HepG2 (cell line): Measurements from ENCODE around the gene NEDD8. TPM values are rescaled to one million over a fixed set of nuclear protein-coding genes. Genes with fewer than 3 reads are reported as not detected.

ENCODE experiments used
- ATAC-seq: fragments of 200-7000 bp; cut with Tn5 transposase; 3 replicates; pipeline ENCODE4 v1.9.1; 2020; ENCODE audit warnings: mild to moderate bottlenecking, moderate library complexity
- BruUV-seq: library from RNA; stranded (reverse); fragments of 400-500 nt; replicated peaks from 2 replicates; lab custom pipeline; 2021; lab: Mats Ljungman, UMichigan
- CTCF ChIA-PET: fragments of 300-600 bp; formaldehyde crosslinking; extraction: SDS; loops from one replicate; lab custom pipeline; 2021; ENCODE audit warnings: low total read pairs, inconsistent platforms, low intra/inter-chr PET ratio; lab: Yijun Ruan, JAX
- POLR2A ChIA-PET: fragments of 350-600 bp; sonication (Branson Sonifier 250); formaldehyde crosslinking; loops from one replicate; lab custom pipeline; 2020; ENCODE audit warnings: antibody characterized with exemption, inconsistent platforms; lab: Yijun Ruan, JAX
- DNase-seq: peaks from one replicate; pipeline ENCODE4 v3.0.0-alpha.2; 2015; ENCODE audit warnings: low spot score
- FAIRE-seq: peaks from 3 replicates; lab custom pipeline; 2011; peaks lifted over from hg19 to GRCh38; lab: Jason Lieb, UNC
- H2AFZ ChIP-seq: one replicate; pipeline ENCODE4 v1.6.1; 2011; ENCODE audit warnings: low read length, inconsistent platforms
- H3K27ac ChIP-seq: fragments of 300-600 bp; 3 replicates; pipeline ENCODE4 v1.8.0; 2011; ENCODE audit warnings: mixed run types, mild to moderate bottlenecking, mixed read lengths, low read length, inconsistent platforms; ENCODE audit not compliant: insufficient read depth; ENCODE audit errors: extremely low read length
- H3K27me3 ChIP-seq, 2 experiments: fragments of 200-600 bp in 1 of 2; 2 replicates in 1 of 2; 3 replicates in 1 of 2; pipeline versions ENCODE4 v1.6.0 to v1.8.0; 2011; ENCODE audit warnings: low read length in 2 of 2, mild to moderate bottlenecking in 2 of 2, moderate library complexity in 2 of 2, inconsistent platforms in 1 of 2; ENCODE audit not compliant: insufficient read depth in 2 of 2, control insufficient read depth in 1 of 2
- H3K36me3 ChIP-seq, 2 experiments: fragments of 200-600 bp in 1 of 2; replicated peaks in 1 of 2; 2 replicates in 1 of 2; 3 replicates in 1 of 2; pipeline versions ENCODE4 v1.5.1 to v1.8.0; 2011; ENCODE audit warnings: low read length in 2 of 2, inconsistent platforms in 1 of 2; ENCODE audit not compliant: insufficient read depth in 2 of 2, control insufficient read depth in 1 of 2
- H3K4me1 ChIP-seq: 2 replicates; pipeline ENCODE4 v1.5.1; 2012; ENCODE audit warnings: low read length, inconsistent platforms; ENCODE audit not compliant: insufficient read depth
- H3K4me2 ChIP-seq: 2 replicates; pipeline ENCODE4 v1.6.0; 2011; ENCODE audit warnings: low read depth, low read length, inconsistent platforms
- H3K4me3 ChIP-seq, 3 experiments: fragments of 200-600 bp in 1 of 3; sonication (generic), shearing (Covaris generic) in 1 of 3; replicated peaks in 1 of 3; 2 replicates each; pipeline ENCODE4 v1.5.1; 2011 to 2016; ENCODE audit warnings: low read length in 3 of 3, inconsistent platforms in 2 of 3, low read depth in 2 of 3, mild to moderate bottlenecking in 2 of 3, control low read depth in 1 of 3, mixed read lengths in 1 of 3; ENCODE audit not compliant: insufficient read depth in 1 of 3
- H3K79me2 ChIP-seq: one replicate; pipeline ENCODE4 v1.6.1; 2011; ENCODE audit warnings: low read length, inconsistent platforms; ENCODE audit not compliant: insufficient read depth
- H3K9ac ChIP-seq: 2 replicates; pipeline ENCODE4 v1.6.0; 2011; ENCODE audit warnings: mild to moderate bottlenecking, low read depth, low read length, inconsistent platforms; ENCODE audit not compliant: insufficient read depth
- H3K9me3 ChIP-seq: 2 replicates; pipeline ENCODE4 v1.5.1; 2012; ENCODE audit warnings: mild to moderate bottlenecking, low read length
- H4K20me1 ChIP-seq: 2 replicates; pipeline ENCODE4 v1.6.0; 2011; ENCODE audit warnings: inconsistent platforms, mild to moderate bottlenecking, low read length, moderate library complexity; ENCODE audit not compliant: insufficient read depth
- ARID2 ChIP-seq: sonication (generic); formaldehyde crosslinking; IDR thresholded peaks from 2 replicates; pipeline ENCODE4 v1.8.1; 2022; ENCODE audit warnings: mild to moderate bottlenecking, missing genetic modification reagents, borderline replicate concordance
- ASH2L ChIP-seq: fragments of 300-600, 200-600 bp; sonication (generic); IDR thresholded peaks from 2 replicates; pipeline ENCODE4 v1.7.0; 2017; ENCODE audit warnings: low read depth, mild to moderate bottlenecking, moderate library complexity, mixed read lengths, low read length; ENCODE audit not compliant: insufficient read length
- CBX1 ChIP-seq: IDR thresholded peaks from one replicate; pipeline ENCODE4 v1.6.1; 2016; ENCODE audit warnings: antibody characterized with exemption, low read depth
- CBX5 ChIP-seq: sonication (generic); formaldehyde crosslinking; IDR thresholded peaks from 2 replicates; pipeline ENCODE4 v1.4.0; 2020; ENCODE audit warnings: missing genetic modification reagents, borderline replicate concordance
- EP300 ChIP-seq, 3 experiments: sonication (generic) in 1 of 3; formaldehyde crosslinking in 1 of 3; IDR thresholded peaks; 2 replicates each; pipeline versions ENCODE4 v1.5.1 to v1.6.1; 2011 to 2020; ENCODE audit warnings: low read depth in 2 of 3, low read length in 2 of 3, borderline replicate concordance in 1 of 3, improper control_type of control experiment in 1 of 3, mild to moderate bottlenecking in 1 of 3, missing genetic modification reagents in 1 of 3, moderate library complexity in 1 of 3
- ETV5 ChIP-seq: IDR thresholded peaks from 2 replicates; pipeline ENCODE4 v1.6.1; 2018; ENCODE audit warnings: missing biosample characterization, missing genetic modification reagents, inconsistent platforms, borderline replicate concordance
- FLYWCH1 ChIP-seq: sonication (generic); formaldehyde crosslinking; IDR thresholded peaks from 2 replicates; pipeline ENCODE4 v1.8.1; 2023; ENCODE audit warnings: mild to moderate bottlenecking, missing genetic modification reagents
- GATA4 ChIP-seq: sonication (generic); IDR thresholded peaks from 2 replicates; pipeline ENCODE4 v1.6.1; 2016; ENCODE audit warnings: antibody characterized with exemption, low read depth, borderline replicate concordance
- HNF4A ChIP-seq: sonication (generic); formaldehyde crosslinking; IDR thresholded peaks from 2 replicates; pipeline ENCODE4 v1.4.0; 2020; ENCODE audit warnings: missing genetic modification reagents
- KLF11 ChIP-seq: IDR thresholded peaks from 2 replicates; pipeline ENCODE4 v1.6.1; 2016; ENCODE audit warnings: missing compliant biosample characterization
- KLF16 ChIP-seq, 2 experiments: sonication (generic) in 1 of 2; formaldehyde crosslinking in 1 of 2; IDR thresholded peaks; 2 replicates each; pipeline versions ENCODE4 v1.6.1 to v1.8.0; 2016 to 2023; ENCODE audit warnings: missing genetic modification reagents in 2 of 2, missing compliant biosample characterization in 1 of 2
- NR1H2 ChIP-seq: sonication (generic); formaldehyde crosslinking; IDR thresholded peaks from 2 replicates; pipeline ENCODE4 v1.8.1; 2022; ENCODE audit warnings: low read depth, missing genetic modification reagents, borderline replicate concordance
- TOPORS ChIP-seq: sonication (generic); formaldehyde crosslinking; IDR thresholded peaks from 2 replicates; pipeline ENCODE4 v1.8.0; 2023; ENCODE audit warnings: mild to moderate bottlenecking, missing genetic modification reagents
- TSC22D2 ChIP-seq: sonication (generic); formaldehyde crosslinking; IDR thresholded peaks from 2 replicates; pipeline ENCODE4 v1.5.1; 2020; ENCODE audit warnings: missing genetic modification reagents, mild to moderate bottlenecking, borderline replicate concordance
- ZNF205 ChIP-seq: IDR thresholded peaks from 2 replicates; pipeline ENCODE4 v1.6.1; 2018; ENCODE audit warnings: missing biosample characterization, missing genetic modification reagents
- ZNF207 ChIP-seq: fragments of 450-650 bp; IDR thresholded peaks from 2 replicates; pipeline ENCODE4 v1.6.1; 2016; ENCODE audit warnings: antibody characterized with exemption, borderline replicate concordance
- ZNF224 ChIP-seq: sonication (generic); formaldehyde crosslinking; IDR thresholded peaks from 2 replicates; pipeline ENCODE4 v1.5.0; 2020; ENCODE audit warnings: mild to moderate bottlenecking, missing genetic modification reagents
- ZNF3 ChIP-seq: IDR thresholded peaks from 2 replicates; pipeline ENCODE4 v1.7.0; 2017; ENCODE audit warnings: inconsistent platforms
- ZNF432 ChIP-seq: sonication (generic); formaldehyde crosslinking; IDR thresholded peaks from 2 replicates; pipeline ENCODE4 v1.5.0; 2020; ENCODE audit warnings: missing genetic modification reagents, mild to moderate bottlenecking, borderline replicate concordance
- ZNF75D ChIP-seq: sonication (generic); formaldehyde crosslinking; IDR thresholded peaks from 2 replicates; pipeline ENCODE4 v1.8.1; 2023; ENCODE audit warnings: missing genetic modification reagents, mild to moderate bottlenecking, borderline replicate concordance
- ZNF772 ChIP-seq: sonication (generic); formaldehyde crosslinking; IDR thresholded peaks from 2 replicates; pipeline ENCODE4 v1.5.0; 2020; ENCODE audit warnings: mild to moderate bottlenecking, missing genetic modification reagents
- WGBS: methylation state at CpG from one replicate; pipeline ENCODE4 v1.1.6; 2017; ENCODE audit warnings: low lambda C conversion rate; 5-methylcytosine and 5-hydroxymethylcytosine counted together
- in situ Hi-C: cut with HindIII; loops from 2 replicates; pipeline ENCODE4 v1.10.0; 2017; ENCODE audit warnings: low pct_unique_long_range_greater_than_20kb; ENCODE audit not compliant: extremely low pct_ligation_motif_present
- intact Hi-C: fragments of 100-400 bp; cut with micrococcal nuclease; formaldehyde crosslinking; loops from one replicate; pipeline ENCODE4 v1.10.0; 2022; ENCODE audit not compliant: unreplicated experiment
- polyA plus RNA-seq, 8 experiments: library from polyadenylated mRNA; depleted of rRNA in 3 of 8; stranded (reverse) in 7 of 8; unstranded in 1 of 8; fragments of >200 nt; fragmentation: Illumina TruSeq in 4 of 8; extraction: Trizol in 4 of 8; gene quantifications; 2 replicates each; pipeline versions ENCODE4 v1.2.1 to v1.2.3, GENCODE V29; 2011 to 2016; ENCODE audit warnings: low read depth in 4 of 8, missing spikeins in 1 of 8, mixed read lengths in 1 of 8; ENCODE audit not compliant: insufficient read depth in 1 of 8
- total RNA-seq, 5 experiments: library from RNA; depleted of rRNA; stranded (reverse); fragments of >200 nt; fragmentation: Illumina TruSeq; extraction: Trizol; gene quantifications; 2 replicates each; pipeline ENCODE4 v1.2.3, GENCODE V29; 2016; ENCODE audit warnings: low read depth in 1 of 5
- TF ChIP-seq, protein P1 (sequence below): sonication (generic); formaldehyde crosslinking; IDR thresholded peaks from 2 replicates; pipeline ENCODE4 v1.8.0; 2022; ENCODE audit warnings: missing genetic modification reagents, mild to moderate bottlenecking, borderline replicate concordance

Gene NEDD8
- total and polyA plus RNA-seq, 2 of the 13 experiments (the other 11 are each of a cell fraction or from before 2014, with no cell fraction given) = 535 to 713 TPM

DNA sequence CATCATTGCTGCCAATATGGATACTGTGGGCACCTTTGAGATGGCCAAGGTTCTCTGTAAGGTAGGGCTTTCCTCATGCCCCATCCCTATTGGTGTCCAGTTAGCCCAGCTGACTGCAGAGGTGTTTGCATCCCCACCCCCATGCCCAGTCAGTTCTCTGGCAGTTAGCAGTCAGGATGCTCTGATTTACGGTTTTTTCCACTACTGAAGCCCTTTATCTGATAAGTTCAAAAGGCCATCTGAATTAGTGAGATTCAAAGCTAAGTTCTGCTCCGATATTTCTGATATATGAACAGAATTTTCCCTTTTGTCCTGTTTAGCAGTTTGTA is 1.3 kb upstream of the NEDD8 start (continued):
- TF ChIP-seq, protein P1, sequence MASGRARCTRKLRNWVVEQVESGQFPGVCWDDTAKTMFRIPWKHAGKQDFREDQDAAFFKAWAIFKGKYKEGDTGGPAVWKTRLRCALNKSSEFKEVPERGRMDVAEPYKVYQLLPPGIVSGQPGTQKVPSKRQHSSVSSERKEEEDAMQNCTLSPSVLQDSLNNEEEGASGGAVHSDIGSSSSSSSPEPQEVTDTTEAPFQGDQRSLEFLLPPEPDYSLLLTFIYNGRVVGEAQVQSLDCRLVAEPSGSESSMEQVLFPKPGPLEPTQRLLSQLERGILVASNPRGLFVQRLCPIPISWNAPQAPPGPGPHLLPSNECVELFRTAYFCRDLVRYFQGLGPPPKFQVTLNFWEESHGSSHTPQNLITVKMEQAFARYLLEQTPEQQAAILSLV (CRISPR knock-in tag) = no peak
- TF ChIP-seq TSC22D2 (CRISPR knock-in tag) (no peak), ARID2 (no peak), ETV5 (no peak), CBX5 (CRISPR knock-in tag) (no peak), EP300 (IDR thresholded peaks at IDR 0.05; ENCODE audit: low read depth in 2 of 2, low read length in 2 of 2) (no peak), EP300 (CRISPR knock-in tag; IDR thresholded peaks at IDR 0.05; ENCODE audit: borderline replicate concordance) (no peak), ZNF224 (CRISPR knock-in tag) (no peak)

DNA sequence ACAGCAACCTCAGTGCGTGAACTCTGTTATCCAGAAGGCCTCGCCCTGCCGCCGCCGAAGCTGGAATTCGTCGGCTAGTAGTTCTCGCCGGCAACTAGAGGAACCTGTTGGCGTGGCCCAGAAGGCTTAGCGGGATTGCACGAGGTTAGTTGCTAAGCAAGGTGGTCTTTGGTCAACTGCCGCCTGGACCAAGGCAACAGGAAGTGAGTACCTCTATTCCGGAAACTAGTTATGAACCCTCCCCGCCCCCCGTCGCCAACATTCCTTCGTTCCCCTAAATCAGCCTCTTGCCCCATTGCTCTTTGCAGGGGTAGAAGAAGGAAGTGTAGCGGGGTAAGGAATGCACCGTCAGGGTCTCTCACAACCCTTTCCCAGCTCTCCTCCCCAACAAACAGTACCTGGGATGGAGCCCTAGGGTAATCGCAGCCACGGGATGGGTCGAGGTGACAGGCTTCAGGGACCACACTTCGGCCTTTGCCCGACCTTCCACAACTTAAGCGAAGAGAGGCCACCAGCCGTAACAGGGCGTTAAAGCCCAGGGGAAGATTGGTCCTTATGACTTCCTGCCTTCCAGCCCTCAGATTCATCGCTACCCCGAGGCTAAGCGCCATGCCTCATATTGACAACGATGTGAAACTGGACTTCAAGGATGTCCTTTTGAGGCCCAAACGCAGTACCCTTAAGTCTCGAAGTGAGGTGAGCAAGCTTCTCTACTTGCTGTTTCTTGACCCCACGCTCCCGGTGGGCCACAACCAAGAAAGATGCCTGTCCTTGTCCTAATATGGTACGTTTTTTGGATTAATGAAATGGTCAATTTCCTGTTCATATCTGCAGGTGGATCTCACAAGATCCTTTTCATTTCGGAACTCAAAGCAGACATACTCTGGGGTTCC is 724 bp upstream of the NEDD8 start, which contains the start of gene GMPR2:
TSS of gene GMPR2 (plus strand) at position 285 of the 893 bp plus-strand sequence. CDS start at position 610, 325 bp downstream.
- H3K4me3 ChIP-seq = peak within 1 kb of the TSS; percentile 83 to 91 (median 85)
- POLR2A ChIA-PET = interaction anchor here (0.7 to 18.0 kb wide), 8 partner anchors 9 to 931 kb away, joined by 3 to 850 read pairs (median 14); partner anchors contain the start of genes CHMP4A, CIDEB, DHRS1 and LTB4R
- H4K20me1 ChIP-seq = peaks cover 7% of the 10 kb centered on the region; the same call in 1 of the 2 replicates
- TSS peak; percentile 70 for BruUV-seq
- H3K36me3 ChIP-seq = peaks cover 22 to 45% of the 10 kb centered on the region in 2 experiments
- H3K27ac ChIP-seq = peak within 1 kb of the TSS; percentile 84
- peaks cover 57% of the 10 kb centered on the region for H3K79me2 ChIP-seq
- WGBS = 4% methylated on average over 35 of the region's 38 CpGs
- intact Hi-C loops = loop anchor here (1.0 to 10.0 kb wide), 3 partner anchors 17 to 1192 kb away; partner anchors contain the start of genes IPO4 and MDP1
- no peaks in the 10 kb centered on the region for H3K9me3 ChIP-seq
- in situ Hi-C loops = no loop called here
- CTCF ChIA-PET = interaction anchor here (2.6 kb wide), 1 partner anchor 17 kb away, joined by 7 read pairs; the partner anchor contains the start of gene MDP1
- peak within 1 kb of the TSS; percentile 96 for H3K4me2 ChIP-seq
- peak within 1 kb of the TSS; percentile 97 for H2AFZ ChIP-seq
- FAIRE-seq (peak; percentile 86), ATAC-seq (peak; percentile 80), DNase-seq (no peak)
- H3K9ac ChIP-seq = peak within 1 kb of the TSS; percentile 91
- peaks cover 0 to 4% of the 10 kb centered on the region in 2 experiments; a peak in 1 of 5 replicates for H3K27me3 ChIP-seq
- H3K4me1 ChIP-seq = peaks cover 44% of the 10 kb centered on the region
- TF ChIP-seq ZNF3 (peak; percentile 32; the same call in 1 of the 2 replicates), FLYWCH1 (CRISPR knock-in tag) (0 out of 2 replicates have a peak, but pooled peaks have one; percentile 73), ZNF772 (no peak; the same call in 1 of the 2 replicates), TOPORS (CRISPR knock-in tag) (peak; percentile 87), KLF11 (peak; percentile 88; the same call in 1 of the 2 replicates), ZNF432 (CRISPR knock-in tag) (peak; percentile 37; the same call in 1 of the 2 replicates), HNF4A (peak; percentile 85), NR1H2 (0 out of 2 replicates have a peak, but pooled peaks have one; percentile 50), ZNF75D (CRISPR knock-in tag) (peak; percentile 88; the same call in 1 of the 2 replicates), KLF16 (CRISPR knock-in tag; IDR thresholded peaks at IDR 0.05) (peak in 1 of 2 experiments; percentile 80; a peak in 1 of 4 replicates), ASH2L (peak; percentile 98), GATA4 (peak; percentile 39; the same call in 1 of the 2 replicates), CBX1 (peak; percentile 16), ZNF205 (CRISPR knock-in tag) (peak; percentile 85), ZNF207 (no peak)
